Right hindlimb (tissue), 1 donor: ENCODE results near the gene HLA-DMA.
A peak's percentile ranks its signal among the peaks of the same experiment; 100 is the strongest.

Experiments
- DNase-seq: peaks from one replicate; pipeline ENCODE4 v3.0.0-alpha.2; 2018

HLA-DMA gene

GRCh38 chr6:32974016-32974333, 21.1 kb upstream of the HLA-DMA start:
- DNase-seq = no peak

- DNase-seq = peak; percentile 49
Measured at GRCh38 chr6:32973144-32974015, 20.5 kb upstream of the HLA-DMA start.

GRCh38 chr6:32972353-32973143, 19.7 kb upstream of the HLA-DMA start:
- DNase-seq = no peak

GRCh38 chr6:32971581-32972352, 18.9 kb upstream of the HLA-DMA start:
- peak; percentile 100 for DNase-seq

GRCh38 chr6:32971242-32971580, 18.3 kb upstream of the HLA-DMA start:
- no peak for DNase-seq

- DNase-seq = peak; percentile 95
Measured at GRCh38 chr6:32970413-32971241, 17.7 kb upstream of the HLA-DMA start.

GRCh38 chr6:32969685-32970412, 17.0 kb upstream of the HLA-DMA start:
- peak; percentile 91 for DNase-seq

- DNase-seq = peak; percentile 88
Measured at GRCh38 chr6:32968867-32969684, 16.2 kb upstream of the HLA-DMA start.

- peak; percentile 99 for DNase-seq
Measured at GRCh38 chr6:32968093-32968866, 15.4 kb upstream of the HLA-DMA start, which contains the start of gene BRD2. BRD2 (plus strand) TSS chr6:32968594; CDS start chr6:32972899, 4,305 bp downstream.

- DNase-seq = no peak
Measured at GRCh38 chr6:32967151-32968091, 14.5 kb upstream of the HLA-DMA start.

GRCh38 chr6:32964776-32965175, 11.9 kb upstream of the HLA-DMA start:
- DNase-seq = no peak

- DNase-seq = no peak
Measured at GRCh38 chr6:32963866-32964265, 11.0 kb upstream of the HLA-DMA start.

GRCh38 chr6:32962213-32962826, 9.4 kb upstream of the HLA-DMA start:
- no peak for DNase-seq

GRCh38 chr6:32960563-32960962, 7.7 kb upstream of the HLA-DMA start:
- no peak for DNase-seq

GRCh38 chr6:32956176-32956575, 3.3 kb upstream of the HLA-DMA start:
- DNase-seq = no peak

- DNase-seq = no peak
Measured at GRCh38 chr6:32954986-32955802, 2.3 kb upstream of the HLA-DMA start.

GRCh38 chr6:32954267-32954666, 1.4 kb upstream of the HLA-DMA start:
- no peak for DNase-seq
